HG02588 (cell line): ENCODE results near the gene CPPED1.
"Not testable (repeated sequence)": the region's sequence is repeated elsewhere in the genome, so short reads cannot be mapped to it uniquely, and the experiment has no call there.

Experiments
- ATAC-seq: cut with Tn5 transposase; IDR thresholded peaks from one replicate; pipeline ENCODE4 v1.9.1; 2021; ENCODE audit warnings: mild to moderate bottlenecking, moderate library complexity; ENCODE audit not compliant: unreplicated experiment

The CPPED1 gene

DNA sequence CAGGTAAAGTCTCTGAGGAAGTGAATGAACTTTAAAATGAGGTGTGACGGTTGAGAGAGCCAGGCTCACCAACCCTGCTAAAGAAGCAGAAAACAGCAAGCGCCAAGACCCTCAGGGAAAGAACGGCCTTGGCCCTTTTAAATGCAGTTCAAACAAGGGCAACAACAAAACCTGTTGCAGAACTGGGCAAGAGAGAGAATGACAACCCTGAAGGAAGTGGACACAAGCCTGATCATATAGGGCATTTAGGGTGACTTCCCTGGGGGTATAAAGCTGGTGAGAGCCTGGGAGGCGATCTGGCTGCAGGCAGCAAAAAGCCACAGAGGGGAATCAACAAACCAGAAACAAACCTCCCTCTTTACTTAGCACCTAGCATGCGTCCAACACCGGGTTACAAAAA, 1.0 kb downstream of the CPPED1 start:
- no peak for ATAC-seq

GRCh38 chr16:12802048-12802447, 1.6 kb downstream of the CPPED1 start:
- ATAC-seq: no peak

DNA sequence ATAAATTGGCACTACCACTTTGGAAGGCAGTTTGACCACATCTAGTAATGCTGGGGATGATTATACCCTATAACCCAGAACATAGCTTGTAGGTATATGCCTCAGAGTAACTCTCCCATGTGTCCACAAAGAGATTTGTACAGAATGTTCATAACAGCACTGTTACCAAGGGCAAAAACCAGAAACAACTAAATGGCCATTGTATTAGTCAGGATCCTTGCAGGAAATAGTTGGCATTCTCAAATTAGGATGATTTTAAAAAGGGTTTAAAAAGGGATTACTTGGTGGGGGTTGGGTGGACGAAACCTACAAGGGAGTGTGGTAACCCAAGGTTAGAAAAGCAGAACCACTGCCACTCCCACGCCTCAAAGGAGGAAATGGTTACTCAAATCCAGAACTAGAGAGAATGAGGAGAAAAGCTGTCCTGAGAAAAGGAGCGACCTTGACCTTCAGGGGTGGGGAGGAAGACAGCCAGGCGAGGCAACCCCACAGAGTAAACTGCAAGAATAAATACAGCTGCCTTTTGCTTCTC, 2.1 kb downstream of the CPPED1 start:
- no peak for ATAC-seq

DNA sequence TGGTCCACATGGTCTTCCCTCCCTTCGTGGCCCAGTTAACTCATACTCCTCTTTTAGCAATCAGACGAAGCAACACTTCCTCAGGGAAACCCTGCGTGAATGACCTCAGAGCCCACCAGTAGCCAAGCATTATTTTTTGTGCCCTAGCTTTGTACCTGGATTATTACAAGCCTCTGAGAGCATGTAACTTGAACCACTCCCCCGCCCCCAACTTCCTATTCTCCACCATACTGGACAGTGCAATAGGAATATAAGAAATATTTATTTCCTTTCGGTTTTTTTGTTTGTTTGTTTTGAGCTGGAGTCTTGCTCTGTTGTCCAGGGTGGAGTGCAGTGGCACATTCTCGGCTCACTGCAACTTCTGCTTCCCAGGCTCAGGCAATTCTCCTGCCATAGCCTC, 2.9 kb downstream of the CPPED1 start:
- no peak for ATAC-seq

- ATAC-seq: not testable (repeated sequence)
Measured at GRCh38 chr16:12799996-12800395, 3.7 kb downstream of the CPPED1 start.

DNA sequence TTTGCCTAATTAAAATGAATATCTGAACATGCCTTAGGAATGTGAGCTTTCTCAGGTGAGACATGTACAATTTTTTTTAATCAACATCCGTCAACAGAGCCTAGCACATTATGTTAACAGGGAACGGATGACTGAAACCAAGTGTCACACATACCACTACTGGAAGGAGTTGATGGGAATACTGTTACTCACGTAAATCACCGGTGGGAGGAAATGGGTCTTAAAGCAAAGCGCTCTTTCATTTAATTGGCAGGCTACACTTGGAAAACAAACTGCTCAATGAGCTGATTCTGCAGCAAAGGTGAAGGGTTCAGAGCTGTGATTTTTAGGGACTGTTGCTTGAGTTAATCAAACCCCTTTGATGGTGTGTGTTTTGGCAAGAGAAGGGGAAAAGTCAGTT, 4.8 kb downstream of the CPPED1 start:
- no peak for ATAC-seq

DNA sequence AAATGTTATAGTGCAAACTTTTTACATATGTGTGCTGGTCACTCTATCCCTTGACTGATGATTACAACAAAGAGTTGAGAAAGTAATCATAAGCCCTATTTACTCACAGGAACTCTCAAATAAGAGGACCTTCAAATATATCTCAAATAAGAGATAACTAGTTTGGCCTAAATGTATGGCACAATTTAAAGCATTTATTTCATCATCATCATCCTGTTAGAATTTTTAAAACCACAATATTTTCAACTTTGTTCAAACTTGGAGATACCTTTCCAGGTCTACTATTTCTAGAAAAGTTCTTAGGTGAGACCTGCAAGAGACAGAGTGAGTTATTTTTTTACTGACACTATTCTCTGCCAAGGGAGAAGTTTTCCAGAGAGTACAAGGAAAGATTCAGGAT, 5.5 kb downstream of the CPPED1 start:
- no peak for ATAC-seq

GRCh38 chr16:12796498-12796897, 7.2 kb downstream of the CPPED1 start:
- ATAC-seq: no peak

DNA sequence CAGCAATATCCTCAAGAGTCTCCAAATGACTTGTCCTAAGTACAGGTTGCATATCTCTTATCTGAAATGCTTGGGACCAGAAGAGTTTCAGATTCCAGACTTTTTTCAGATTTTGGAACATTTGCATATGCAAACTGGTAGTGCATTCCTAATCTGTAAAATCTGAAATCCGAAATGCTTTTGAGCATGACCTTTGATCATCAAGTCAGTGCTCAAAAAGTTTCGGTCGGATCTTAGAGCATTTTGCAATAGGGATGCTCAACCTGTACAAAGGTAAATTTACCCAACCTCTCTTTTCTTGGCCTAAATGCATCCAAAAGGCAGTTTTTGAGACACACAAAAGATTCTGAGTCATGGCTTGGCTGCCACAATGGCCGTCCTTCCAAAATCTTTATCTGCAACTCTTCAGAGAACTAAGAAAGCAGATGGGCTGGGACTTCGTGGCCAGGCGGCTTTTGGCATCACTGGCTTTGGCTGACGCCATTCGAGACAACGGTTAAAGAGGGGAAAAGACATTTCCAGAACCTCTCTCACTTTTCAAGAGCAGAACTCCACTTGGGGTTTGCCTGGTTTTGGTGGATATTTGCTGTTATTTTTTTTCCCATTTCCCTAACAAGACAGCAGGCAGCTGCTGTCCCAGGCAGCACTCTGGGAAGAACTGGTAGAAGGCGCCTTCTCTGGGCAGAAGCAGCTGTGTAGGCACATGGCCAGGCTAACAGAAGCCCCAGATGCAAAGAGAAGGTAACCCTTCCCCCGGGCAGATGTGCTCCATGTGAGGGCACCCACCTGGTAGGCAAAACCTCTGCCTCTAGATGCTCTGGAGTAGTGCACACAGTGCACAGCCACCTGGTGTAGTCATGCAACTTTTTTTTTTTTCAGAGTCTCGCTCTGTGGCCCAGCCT, 8.9 kb downstream of the CPPED1 start:
- ATAC-seq: no peak

DNA sequence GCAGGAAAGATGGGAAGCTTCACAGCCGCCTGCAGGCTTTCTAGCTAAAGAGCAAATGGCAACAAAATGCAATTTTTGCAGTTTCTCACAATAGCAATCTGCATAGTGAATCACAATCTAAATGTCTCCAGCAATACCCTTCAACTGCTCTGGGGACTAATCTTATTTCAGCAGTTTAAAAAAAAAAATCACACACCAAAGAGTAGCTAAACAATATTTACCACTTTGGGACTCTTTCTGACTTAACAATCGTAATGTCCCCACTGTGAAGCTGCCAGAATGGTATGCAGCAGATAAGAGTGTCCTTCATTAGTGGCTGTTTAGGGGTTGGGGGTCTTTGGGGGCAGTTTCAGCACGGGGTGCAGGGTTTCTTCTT, 9.8 kb downstream of the CPPED1 start:
- no peak for ATAC-seq

DNA sequence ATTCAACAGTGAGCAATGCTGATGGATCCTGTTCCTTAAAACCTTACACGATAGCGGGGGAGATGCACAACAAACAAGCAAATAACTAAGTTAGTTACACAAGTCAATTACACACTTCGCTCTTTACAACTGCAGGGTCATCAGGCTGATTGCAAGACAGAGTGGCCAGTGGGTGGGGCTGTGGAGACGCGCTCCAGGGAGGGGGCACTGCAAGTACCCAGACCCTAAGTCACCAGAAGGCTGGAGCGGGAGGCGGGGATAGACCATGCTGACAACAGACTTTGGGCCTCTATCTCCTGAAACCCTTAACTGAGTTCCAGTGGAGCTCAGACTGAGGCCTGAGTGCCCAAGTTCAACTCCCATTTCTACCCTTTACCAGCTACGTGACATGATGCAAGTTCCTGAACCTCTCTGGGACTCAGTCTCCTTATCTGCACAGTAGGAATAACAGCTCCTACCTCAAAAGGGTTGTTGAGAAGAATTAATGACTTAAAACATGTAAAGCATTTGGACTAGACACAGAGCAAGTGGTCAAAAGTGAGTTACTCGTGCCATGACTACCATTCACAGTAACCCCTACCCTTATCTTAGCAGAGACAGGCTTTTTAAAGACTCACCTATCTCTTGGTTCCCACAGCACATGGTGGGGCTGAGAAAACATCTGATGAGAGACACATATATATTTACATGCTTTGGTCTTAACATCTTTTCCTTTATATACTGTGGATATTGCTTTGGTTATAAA, 10.4 kb downstream of the CPPED1 start:
- ATAC-seq: no peak

GRCh38 chr16:12792528-12792927, 11.2 kb downstream of the CPPED1 start:
- ATAC-seq: not testable (repeated sequence)

DNA sequence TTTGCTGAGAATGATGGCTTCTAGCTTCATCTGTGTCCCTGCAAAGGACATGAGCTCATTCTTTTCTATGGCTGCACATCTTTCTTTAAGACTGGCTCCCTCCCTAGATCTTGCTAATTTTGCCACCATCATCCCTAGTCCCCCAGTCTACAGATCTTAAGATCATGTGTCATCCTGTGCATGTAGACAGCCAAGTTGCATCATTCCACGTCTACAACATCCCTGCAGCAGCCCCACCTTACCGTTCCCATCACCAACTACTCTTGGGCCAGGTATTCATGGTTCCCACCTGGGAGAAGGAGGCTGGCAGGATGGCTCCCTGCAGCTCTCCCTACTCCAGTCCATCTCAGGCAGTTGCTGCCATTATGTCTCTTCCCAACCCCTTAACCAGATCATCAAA, 12.3 kb downstream of the CPPED1 start:
- no peak for ATAC-seq

- ATAC-seq: no peak
Measured at GRCh38 chr16:12788758-12789157, 14.9 kb downstream of the CPPED1 start.

DNA sequence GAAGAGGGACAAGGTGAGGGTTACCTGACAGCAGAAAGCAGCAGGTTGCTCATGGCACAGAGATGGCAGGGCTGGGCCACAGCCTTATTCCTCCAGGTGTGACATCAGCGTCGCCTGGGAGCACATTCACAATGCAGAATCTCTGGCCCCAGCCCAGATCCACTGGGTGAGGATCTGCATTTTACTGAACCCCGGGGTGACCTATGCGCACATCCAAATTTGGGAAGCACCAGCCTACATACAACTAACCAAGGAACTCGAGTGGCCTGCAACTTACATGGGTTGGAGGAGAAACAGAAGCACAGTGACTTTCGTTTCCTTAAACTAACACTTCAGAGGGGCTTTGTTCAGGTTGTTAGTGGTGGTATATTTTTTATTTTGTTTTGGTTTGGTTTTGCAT, 17.6 kb downstream of the CPPED1 start:
- no peak for ATAC-seq

- ATAC-seq: no peak
Measured at GRCh38 chr16:12784076-12784475, 19.6 kb downstream of the CPPED1 start.

DNA sequence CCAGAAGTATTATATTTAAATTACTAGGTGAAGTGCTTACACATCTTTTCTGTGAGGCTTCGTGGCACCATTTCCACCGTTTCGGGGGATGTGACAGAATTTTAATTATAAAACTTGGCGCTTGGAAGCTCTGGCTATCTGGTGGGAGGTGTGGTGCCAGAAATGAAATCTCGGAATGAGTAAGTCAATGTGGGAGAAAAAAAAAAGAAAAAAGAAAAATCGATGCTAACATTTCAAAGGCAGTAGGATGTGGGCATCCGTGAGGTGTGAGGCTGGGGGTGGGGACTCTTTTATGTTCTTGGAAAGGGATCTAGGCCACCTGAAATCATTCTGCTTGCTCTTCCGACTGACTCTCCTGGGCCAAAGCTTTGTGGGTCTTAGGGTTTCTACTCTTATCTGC, 21.9 kb downstream of the CPPED1 start:
- no peak for ATAC-seq

GRCh38 chr16:12780467-12780866, 23.2 kb downstream of the CPPED1 start:
- ATAC-seq: no peak

GRCh38 chr16:12778726-12779125, 25.0 kb downstream of the CPPED1 start:
- no peak for ATAC-seq

- no peak for ATAC-seq
Measured at GRCh38 chr16:12775656-12776236, 27.9 kb downstream of the CPPED1 start.

- ATAC-seq: no peak
Measured at GRCh38 chr16:12773221-12773620, 30.5 kb downstream of the CPPED1 start.
